MG63 (cell line): ENCODE data around the gene FAAH. TPM values are rescaled to one million over a fixed set of nuclear protein-coding genes. Genes with fewer than 3 reads are reported as not detected.
"Not testable (repeated sequence)": the region's sequence is repeated elsewhere in the genome, so short reads cannot be mapped to it uniquely, and the experiment has no call there.

Experiments
- DNase-seq: peaks from one replicate; pipeline ENCODE4 v3.0.0-alpha.2; 2020
- H3K27me3 ChIP-seq: fragments of 250-450 bp; sonication (Bioruptor Pico); 2 replicates; pipeline ENCODE4 v1.5.1; 2020; ENCODE audit warnings: mild to moderate bottlenecking, moderate library complexity
- H3K36me3 ChIP-seq: fragments of 250-450 bp; sonication (Bioruptor Pico); 2 replicates; pipeline ENCODE4 v1.5.1; 2020; ENCODE audit warnings: mild to moderate bottlenecking, moderate library complexity
- H3K4me3 ChIP-seq: fragments of 250-450 bp; sonication (Bioruptor Pico); 2 replicates; pipeline ENCODE4 v1.5.1; 2020; ENCODE audit warnings: mild to moderate bottlenecking, moderate library complexity
- H3K9me3 ChIP-seq: fragments of 250-450 bp; sonication (Bioruptor Pico); 2 replicates; pipeline ENCODE4 v1.5.1; 2020; ENCODE audit warnings: mild to moderate bottlenecking, moderate library complexity
- total RNA-seq: library from RNA; depleted of rRNA; stranded (reverse); fragments of >200 nt; shearing (Covaris generic); gene quantifications from 2 replicates; pipeline ENCODE4 v1.2.3, GENCODE V29; 2014; ENCODE audit warnings: low replicate concordance; rRNA removed

FAAH gene
- 0.16 and 1.4 TPM in 2 replicates for total RNA-seq

DNA sequence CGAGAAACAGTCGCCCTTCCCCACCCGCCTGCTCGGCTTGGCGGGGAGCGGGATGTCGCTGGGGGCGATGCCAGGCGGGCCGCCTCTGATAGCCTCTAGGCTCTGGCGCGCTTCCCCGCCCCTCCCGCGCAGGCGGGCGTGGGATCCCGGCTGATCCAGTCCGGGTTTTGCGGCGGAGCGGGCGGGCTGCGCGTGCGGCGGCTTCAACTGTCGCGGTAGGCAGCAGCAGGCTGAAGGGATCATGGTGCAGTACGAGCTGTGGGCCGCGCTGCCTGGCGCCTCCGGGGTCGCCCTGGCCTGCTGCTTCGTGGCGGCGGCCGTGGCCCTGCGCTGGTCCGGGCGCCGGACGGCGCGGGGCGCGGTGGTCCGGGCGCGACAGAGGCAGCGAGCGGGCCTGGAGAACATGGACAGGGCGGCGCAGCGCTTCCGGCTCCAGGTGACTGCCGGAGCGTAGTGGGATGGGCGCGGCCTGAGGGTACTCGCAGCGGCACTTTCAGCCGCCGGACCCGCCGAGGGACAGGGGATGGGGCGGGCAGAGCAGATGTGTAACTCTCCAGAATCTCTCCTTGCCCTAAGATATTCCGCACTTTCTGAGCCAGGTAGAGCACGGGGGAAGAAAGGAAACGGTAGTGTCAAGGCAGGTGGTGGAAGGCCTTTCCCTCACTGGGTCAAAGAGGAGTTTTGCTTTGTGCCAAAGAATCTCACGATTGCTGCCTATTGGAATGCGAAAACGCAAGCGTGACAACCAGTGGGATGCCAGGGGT lies at the start of gene FAAH:
TSS of gene FAAH (plus strand) at position 210 of the 764 bp plus-strand sequence. CDS start at position 242, 32 bp downstream.
- no peaks in the 10 kb centered on the region for H3K27me3 ChIP-seq
- H3K36me3 ChIP-seq: no peaks in the 10 kb centered on the region; the same call in 1 of the 2 replicates
- H3K9me3 ChIP-seq: peaks cover 4% of the 10 kb centered on the region; the same call in 1 of the 2 replicates
- no peak for DNase-seq
- H3K4me3 ChIP-seq: no peak within 1 kb of the TSS

DNA sequence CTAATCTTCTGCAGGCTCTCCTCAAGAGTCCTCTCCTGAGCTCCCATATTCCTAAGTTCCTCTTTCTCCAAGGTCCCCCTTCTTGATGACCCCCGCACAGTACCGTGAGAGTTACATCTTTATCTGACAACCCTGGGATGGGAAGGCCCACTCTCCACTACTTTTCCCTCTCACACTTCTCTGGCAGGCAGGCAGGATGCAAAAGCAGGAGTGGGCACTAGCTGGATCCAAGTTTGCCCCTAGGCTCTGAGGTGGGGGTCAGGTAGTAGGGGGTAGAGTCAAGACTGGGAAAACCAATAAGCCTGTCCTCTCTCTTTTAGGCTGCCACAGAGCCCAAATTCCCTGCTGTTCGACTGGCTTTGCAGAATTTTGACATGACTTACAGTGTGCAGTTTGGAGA lies 49.6 kb upstream of the FAAH start:
- no peak overlapping the region for H3K4me3 ChIP-seq
- no peaks in the 10 kb centered on the region for H3K9me3 ChIP-seq
- DNase-seq: no peak
- no peaks in the 10 kb centered on the region for H3K27me3 ChIP-seq
- H3K36me3 ChIP-seq: peaks cover 55% of the 10 kb centered on the region

DNA sequence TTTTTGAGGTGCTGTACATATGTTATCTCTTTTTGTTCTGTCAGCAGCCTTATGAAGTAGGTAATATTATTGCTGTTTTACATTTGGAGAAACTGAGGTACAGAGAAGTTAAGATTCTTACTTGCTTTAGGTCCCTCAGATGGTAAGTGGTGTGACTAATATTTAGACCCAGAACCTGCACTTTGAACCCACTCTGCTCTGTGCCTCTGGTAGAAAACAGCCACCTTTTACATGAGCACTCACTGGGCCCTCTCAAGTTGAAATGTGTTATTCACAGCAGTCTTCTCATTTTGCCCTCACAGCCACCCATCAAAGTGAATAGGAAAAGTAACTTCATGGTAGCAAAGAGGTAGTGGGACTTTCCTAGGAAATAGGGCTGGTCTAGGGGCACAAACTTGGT lies 48.8 kb upstream of the FAAH start:
- peaks cover 63% of the 10 kb centered on the region for H3K36me3 ChIP-seq

DNA sequence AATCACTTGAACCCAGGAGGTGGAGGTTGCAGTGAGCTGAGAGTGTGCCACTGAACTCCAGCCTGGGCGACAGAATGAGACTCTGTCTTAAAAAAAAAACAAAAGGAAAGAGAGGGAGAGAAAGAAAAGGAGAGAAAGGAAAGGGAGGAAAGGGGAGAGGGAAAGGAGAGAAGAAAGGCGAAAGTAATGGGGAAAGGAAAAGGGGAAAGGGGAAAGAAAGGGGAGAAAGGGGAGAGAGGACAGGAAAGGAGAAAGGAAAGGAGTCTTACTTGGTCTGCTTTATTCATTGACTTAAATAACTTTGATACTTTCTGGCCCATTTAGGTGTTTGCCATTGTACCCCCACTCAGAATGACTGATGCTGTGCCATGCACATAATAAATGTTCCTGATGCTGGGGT lies 41.8 kb upstream of the FAAH start:
- H3K9me3 ChIP-seq: no peaks in the 10 kb centered on the region
- no peaks in the 10 kb centered on the region for H3K27me3 ChIP-seq
- no peak overlapping the region for H3K4me3 ChIP-seq
- no peak for DNase-seq
- H3K36me3 ChIP-seq: peaks cover 68% of the 10 kb centered on the region

More for the DNA sequence above, 48.8 kb upstream of the FAAH start:
- no peak for DNase-seq
- Histone ChIP-seq H3K27me3 (no peaks in the 10 kb centered on the region), H3K9me3 (no peaks in the 10 kb centered on the region), H3K4me3 (no peak overlapping the region)

DNA sequence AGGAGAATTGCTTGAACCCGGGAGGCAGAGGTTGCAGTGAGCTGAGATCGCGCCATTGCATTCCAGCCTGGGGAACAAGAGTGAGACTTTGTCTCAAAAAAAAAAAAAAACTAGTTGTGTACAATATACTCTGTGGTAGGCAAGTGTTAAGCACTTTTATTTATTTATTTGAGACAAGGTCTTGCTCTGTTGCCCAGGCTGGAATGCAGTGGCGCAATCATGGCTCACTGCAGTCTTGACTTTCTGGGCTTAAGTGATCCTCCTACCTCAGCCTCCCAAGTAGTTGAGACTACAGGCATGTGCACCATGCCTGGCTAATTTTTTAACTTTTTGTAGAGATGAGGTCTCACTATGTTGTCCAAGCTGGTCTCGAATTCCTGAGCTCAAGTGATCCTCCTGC lies 38.2 kb upstream of the FAAH start:
- H3K4me3 ChIP-seq, DNase-seq, H3K27me3 ChIP-seq, H3K9me3 ChIP-seq: not testable (repeated sequence)
- peaks cover 65% of the 10 kb centered on the region for H3K36me3 ChIP-seq

DNA sequence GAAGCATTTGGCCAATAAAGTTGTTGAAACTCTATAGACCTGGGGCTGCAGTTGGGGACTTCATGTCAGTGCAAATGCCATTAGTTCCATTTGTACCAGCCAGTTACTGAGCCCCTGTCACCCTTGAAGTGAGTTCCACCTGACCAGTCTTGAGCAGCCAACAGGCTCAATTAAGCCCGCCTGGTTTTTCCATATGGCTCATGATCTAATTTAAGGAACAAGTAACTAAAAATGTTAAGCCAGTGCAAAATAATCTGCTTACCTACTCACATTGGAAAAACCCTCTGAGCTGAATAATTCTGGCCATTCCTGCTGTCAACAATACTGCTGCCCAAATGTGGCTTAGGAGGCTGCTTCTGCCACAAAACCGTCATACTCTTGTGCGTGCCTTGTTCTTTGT lies 32.0 kb upstream of the FAAH start:
- no peaks in the 10 kb centered on the region for H3K9me3 ChIP-seq
- DNase-seq: no peak
- H3K27me3 ChIP-seq: no peaks in the 10 kb centered on the region
- no peak overlapping the region for H3K4me3 ChIP-seq
- H3K36me3 ChIP-seq: peaks cover 64% of the 10 kb centered on the region

DNA sequence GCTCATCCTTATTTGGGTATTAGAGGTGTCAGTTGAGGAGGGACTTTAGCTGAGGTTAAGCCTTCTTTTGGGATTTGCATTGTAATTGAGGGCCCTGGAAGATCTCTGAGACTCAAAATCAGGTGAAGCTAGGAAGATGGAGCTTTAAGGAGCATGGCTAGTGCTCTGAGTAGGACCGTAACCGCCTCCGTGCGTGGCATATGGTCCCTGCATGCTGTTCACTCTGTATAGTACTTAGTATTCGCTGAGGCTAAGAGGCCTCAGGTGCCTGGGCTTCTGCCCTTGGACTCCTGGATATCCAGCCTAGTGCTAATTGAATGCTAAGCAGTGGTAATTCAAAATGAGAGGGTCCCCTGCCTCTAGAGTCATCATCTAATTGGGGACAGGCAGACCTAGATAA lies 31.0 kb upstream of the FAAH start:
- DNase-seq: no peak
- Histone ChIP-seq H3K4me3 (no peak overlapping the region), H3K36me3 (peaks cover 60% of the 10 kb centered on the region), H3K9me3 (no peaks in the 10 kb centered on the region), H3K27me3 (no peaks in the 10 kb centered on the region)

DNA sequence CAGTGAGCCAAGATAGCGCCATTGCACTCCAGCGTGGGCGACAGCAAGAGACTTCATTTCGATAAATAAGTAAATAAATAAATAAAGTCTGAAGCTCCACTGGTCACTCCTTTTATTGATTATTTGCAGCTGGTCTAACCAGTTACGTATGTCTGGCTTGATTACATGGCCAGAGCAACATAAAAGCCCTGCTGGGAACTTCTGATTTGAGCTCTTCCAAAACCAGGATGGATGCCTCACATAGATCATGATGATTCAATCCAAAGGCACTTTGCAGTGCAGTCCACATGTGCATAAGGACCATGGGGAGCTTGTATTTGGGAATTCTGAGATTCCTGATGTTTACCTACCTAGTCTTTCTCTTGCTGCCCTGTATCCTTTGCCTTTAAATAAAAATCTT lies 29.5 kb upstream of the FAAH start:
- Histone ChIP-seq H3K9me3 (no peaks in the 10 kb centered on the region), H3K36me3 (peaks cover 55% of the 10 kb centered on the region), H3K4me3 (no peak overlapping the region), H3K27me3 (no peaks in the 10 kb centered on the region)
- DNase-seq: no peak

DNA sequence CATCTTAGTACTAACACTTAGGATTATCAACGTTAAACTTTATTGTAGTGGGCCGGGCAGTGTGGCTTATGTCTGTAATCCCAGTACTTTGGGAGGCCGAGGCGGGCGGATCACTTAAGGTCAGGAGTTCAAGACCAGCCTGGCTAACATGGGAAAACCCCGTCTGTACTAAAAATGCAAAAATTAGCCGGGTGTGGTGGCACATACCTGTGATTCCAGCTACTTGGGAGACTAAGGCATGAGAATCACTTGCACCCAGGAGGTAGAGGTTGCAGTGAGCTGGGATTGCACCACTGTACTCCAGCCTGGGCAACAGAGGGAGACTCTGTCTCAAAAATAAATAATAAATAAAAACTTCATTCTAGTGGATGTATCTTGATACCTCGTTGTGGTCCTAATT lies 28.3 kb upstream of the FAAH start:
- not testable (repeated sequence) for H3K4me3 ChIP-seq, H3K9me3 ChIP-seq, H3K27me3 ChIP-seq, DNase-seq
- peaks cover 46% of the 10 kb centered on the region for H3K36me3 ChIP-seq

DNA sequence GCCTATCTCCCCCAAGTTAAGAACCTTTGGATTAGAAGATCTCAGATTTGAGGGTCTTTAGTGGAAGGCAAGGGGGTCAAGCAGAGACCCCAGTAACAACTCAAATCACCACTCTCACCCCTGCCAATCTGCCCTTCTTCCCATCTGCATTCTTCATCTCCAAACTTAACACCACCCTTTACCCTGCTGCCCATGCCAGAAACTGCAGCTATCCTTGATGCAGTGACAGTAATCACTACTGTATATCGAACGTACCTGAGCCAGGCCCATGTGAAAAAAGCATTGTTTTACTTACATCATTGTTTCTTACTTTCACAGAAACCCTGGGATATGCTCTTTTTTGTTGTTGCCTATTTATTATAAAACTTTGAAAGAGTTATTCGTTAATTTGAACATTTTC lies 27.0 kb upstream of the FAAH start:
- Histone ChIP-seq H3K27me3 (no peaks in the 10 kb centered on the region), H3K9me3 (no peaks in the 10 kb centered on the region), H3K36me3 (peaks cover 36% of the 10 kb centered on the region), H3K4me3 (no peak overlapping the region)
- DNase-seq: no peak

DNA sequence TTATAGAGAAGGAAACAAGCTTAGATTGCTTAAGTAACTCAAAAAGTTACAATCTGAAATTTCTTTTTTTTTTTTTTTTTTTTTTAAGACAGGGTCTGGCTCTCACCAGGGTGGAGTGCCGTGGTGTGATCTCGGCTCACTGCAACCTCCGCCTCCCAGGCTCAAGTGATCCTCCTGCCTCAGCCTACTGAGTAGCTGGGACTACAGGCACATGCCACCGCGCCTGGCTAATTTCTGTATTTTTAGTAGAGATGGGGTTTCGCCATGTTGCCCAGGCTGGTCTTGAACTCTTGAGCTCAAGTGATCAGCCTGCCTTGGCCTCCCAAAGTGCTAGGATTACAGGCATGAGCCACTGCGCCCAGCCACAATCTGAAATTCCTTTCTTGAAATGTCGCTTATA lies 26.4 kb upstream of the FAAH start:
- not testable (repeated sequence) for H3K27me3 ChIP-seq

DNA sequence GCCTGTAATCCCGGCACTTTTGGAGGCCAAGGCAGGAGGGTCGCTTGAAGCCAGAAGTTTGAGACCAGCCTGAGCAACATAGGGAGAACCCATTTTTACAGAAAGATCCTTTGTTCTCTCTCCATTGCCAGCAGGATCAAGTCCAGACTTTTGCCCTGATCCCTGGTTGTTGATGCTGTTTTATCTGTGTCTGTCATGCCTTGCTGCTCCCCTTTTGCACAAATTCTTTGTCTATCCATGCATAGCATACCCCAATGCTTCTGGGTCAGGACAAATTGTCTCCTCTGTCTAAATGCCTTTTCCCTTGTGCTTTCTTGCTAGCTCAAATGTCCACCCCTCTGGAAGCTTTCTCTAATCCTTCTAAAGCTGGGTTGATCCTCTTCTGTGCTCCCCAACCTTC lies 25.3 kb upstream of the FAAH start:
- H3K27me3 ChIP-seq: no peaks in the 10 kb centered on the region
- H3K4me3 ChIP-seq: no peak overlapping the region
- no peaks in the 10 kb centered on the region for H3K9me3 ChIP-seq
- peaks cover 26% of the 10 kb centered on the region for H3K36me3 ChIP-seq
- DNase-seq: no peak

More for the DNA sequence above, 26.4 kb upstream of the FAAH start:
- H3K36me3 ChIP-seq: peaks cover 29% of the 10 kb centered on the region
- H3K9me3 ChIP-seq, DNase-seq, H3K4me3 ChIP-seq: not testable (repeated sequence)

DNA sequence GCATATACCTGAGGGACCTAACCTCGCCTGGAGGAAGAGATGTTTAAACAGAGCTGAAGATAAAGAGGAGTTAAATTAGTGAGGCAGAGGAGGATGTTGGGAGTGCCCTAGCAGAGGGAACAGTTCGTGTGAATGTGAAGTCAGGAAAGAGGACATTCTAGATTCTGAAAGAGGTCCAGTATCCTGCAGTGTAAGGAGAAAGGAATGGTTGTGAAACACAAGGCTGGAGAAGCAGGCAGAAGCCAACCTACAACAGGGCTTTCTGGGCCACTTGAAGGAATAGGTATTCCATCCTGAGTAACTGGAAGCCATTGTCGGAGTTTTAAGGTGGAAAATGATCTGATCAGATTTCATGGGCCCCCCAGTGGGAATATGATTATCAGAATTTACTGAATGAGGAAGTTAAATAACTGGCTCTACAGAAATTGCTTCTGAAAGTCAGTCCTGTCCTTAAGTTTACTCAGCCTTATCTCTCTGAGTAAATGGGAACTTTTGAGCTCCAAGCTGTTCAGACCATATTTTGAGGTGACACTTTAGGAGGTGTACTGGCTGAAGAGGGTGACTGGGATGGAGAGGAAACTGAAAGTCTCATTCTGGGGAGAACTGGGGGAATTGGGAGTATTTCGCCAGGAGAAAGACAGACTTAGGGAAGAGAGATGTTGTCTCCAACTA lies 24.4 kb upstream of the FAAH start:
- DNase-seq: no peak
- Histone ChIP-seq H3K4me3 (no peak overlapping the region), H3K9me3 (no peaks in the 10 kb centered on the region), H3K27me3 (no peaks in the 10 kb centered on the region), H3K36me3 (peaks cover 25% of the 10 kb centered on the region)

DNA sequence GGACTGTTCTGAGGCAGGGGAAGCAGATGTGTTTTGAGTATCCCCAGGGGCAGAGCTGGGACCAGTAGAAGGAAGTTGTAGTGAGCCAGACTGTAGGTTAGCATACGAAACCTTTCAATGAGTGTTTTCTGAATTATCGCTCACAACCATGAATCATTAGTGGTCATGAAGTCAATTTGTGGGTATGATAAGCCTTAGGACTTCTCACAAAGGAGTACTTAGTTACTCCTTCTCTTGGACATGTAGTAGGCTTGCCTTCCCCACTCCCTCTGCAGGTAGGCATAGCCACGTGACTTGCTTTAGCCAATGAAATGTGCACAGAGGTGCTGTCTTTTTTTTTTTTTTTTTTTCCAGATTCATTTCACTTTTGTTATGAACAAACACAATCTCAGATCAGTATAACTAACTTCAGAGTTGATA lies 23.9 kb upstream of the FAAH start:
- Histone ChIP-seq H3K4me3 (no peak overlapping the region), H3K36me3 (peaks cover 19% of the 10 kb centered on the region)
- DNase-seq: no peak

DNA sequence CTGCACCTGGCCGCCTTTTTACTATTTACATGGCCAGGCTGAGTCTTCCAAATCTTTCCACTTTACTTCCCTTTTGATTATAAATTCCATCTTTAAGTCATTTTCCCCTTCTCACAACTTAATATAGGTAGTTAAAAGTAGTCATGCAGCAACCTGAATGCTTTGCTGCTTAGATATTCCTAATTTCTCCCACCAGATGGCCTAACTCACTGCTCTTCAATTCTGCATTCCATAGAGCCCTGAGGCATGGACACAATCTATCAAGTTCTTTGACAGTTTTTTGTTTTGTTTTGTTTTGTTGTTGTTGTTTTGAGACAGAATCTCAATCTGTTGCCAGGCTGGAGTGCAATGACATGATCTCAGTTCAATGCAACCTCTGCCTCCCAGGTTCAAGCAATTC lies 21.7 kb upstream of the FAAH start:
- no peaks in the 10 kb centered on the region for H3K27me3 ChIP-seq
- H3K9me3 ChIP-seq: no peaks in the 10 kb centered on the region
- H3K36me3 ChIP-seq: peaks cover 5% of the 10 kb centered on the region; the same call in 1 of the 2 replicates
- H3K4me3 ChIP-seq: no peak overlapping the region
- no peak for DNase-seq

More for the DNA sequence above, 23.9 kb upstream of the FAAH start:
- Histone ChIP-seq H3K9me3 (no peaks in the 10 kb centered on the region), H3K27me3 (no peaks in the 10 kb centered on the region)

DNA sequence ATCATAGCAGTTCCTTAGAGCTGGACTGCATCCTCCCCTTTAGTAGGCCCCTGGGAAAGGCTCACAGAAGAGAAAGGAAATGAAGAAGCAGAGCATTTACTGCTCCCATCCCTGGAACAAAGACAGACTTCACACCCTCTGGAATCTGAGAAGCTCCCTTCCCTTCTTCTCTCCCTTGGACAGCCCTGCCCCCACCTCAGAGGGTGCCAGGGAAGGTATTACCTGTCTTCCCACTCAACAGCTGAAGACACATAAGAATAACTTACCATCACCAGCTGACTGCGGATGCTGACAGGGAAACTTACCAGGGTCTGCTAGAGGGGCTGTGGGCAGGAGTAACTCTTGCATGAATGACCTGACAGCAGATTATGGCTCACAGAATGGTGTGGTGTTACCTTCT lies 14.1 kb upstream of the FAAH start:
- H3K36me3 ChIP-seq: no peaks in the 10 kb centered on the region
- no peaks in the 10 kb centered on the region for H3K27me3 ChIP-seq
- H3K4me3 ChIP-seq: no peak overlapping the region
- no peaks in the 10 kb centered on the region for H3K9me3 ChIP-seq
- no peak for DNase-seq

DNA sequence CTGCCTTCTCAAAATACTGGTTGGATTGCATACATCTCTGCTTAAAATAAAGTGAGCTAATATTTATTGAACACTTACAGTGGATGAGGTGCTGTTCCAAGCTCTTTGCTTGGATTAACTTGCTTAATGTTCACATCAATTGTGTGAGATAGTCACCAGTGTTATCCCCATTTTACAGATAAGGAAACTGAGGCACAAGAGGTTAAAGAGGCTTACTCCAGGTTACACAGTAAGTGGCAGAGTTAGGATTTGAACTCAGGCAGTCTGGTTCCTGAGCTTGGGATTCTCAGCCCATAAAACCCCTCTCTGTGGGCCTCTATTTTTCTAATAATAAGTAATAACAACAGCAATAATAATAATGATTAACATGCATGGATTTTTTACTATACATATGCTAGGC lies 13.6 kb upstream of the FAAH start:
- H3K27me3 ChIP-seq: no peaks in the 10 kb centered on the region
- H3K9me3 ChIP-seq: no peaks in the 10 kb centered on the region
- no peak for DNase-seq
- H3K4me3 ChIP-seq: no peak overlapping the region
- no peaks in the 10 kb centered on the region for H3K36me3 ChIP-seq

DNA sequence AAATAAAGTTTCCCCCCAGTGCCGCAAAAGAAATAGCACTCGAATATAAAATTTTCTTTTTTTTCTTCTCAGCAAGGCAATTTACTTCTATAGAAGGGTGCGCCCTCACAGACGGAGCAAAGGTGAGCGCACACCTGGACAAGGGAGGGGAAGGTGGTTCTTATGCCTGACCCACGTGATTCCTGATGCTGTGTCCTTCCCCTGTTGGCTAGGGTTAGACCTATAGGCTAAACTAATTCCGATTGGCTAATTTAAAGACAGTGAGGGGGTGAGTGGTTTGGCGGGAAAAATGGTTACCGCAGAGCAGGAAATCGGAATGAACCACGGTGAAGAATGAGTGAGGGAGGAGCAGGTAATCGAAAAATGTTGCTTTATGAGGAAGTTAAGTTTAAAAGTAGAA lies 607 bp upstream of the FAAH start:
- Histone ChIP-seq H3K9me3 (peaks cover 4% of the 10 kb centered on the region; the same call in 1 of the 2 replicates), H3K4me3 (no peak overlapping the region), H3K27me3 (no peaks in the 10 kb centered on the region), H3K36me3 (no peaks in the 10 kb centered on the region; the same call in 1 of the 2 replicates)
- DNase-seq: no peak
